ENCODE data around the gene PSME1.

PSME1 gene

GRCh38 chr14:24147761-24148428 is 11.9 kb downstream of the PSME1 start:
- DNase-seq: no peak

GRCh38 chr14:24149302-24149969 is 13.4 kb downstream of the PSME1 start:
- DNase-seq: no peak

DNA sequence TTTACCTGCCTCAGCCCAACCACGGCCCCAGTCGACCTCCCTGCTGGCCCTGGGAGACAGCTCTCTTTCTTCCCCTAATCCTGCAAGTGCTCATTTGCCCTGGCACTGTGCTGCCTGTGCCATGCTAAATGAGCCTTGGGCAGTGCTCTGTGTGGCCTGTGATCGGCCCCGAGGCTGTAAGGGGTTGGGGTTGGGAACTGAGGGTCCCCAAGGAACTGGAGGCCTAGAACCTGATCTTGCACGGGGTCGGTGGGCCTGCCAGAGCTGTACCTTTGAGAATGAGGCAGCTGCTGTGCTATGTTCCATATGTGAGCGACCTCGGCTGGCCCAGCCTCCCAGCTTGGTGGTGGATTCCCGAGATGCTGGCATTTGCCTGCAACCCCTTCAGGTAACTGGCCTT is 14.1 kb downstream of the PSME1 start:
- DNase-seq: no peak

DNA sequence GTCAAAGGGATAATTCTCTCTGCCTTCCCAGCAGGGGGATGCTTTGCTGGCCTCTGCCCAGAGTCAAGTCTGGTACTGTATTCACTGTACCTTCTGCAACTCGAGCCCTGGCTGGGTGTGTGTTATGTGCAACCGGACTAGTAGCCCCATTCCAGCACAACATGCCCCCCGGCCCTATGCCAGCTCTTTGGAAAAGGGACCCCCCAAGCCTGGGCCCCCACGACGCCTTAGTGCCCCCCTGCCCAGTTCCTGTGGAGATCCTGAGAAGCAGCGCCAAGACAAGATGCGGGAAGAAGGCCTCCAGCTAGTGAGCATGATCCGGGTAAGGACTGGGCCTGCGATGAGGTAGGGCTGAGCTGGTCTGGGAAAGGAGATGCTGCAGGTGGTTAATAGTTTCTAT is 14.6 kb downstream of the PSME1 start:
- no peak for DNase-seq

GRCh38 chr14:24150993-24151392 is 15.0 kb downstream of the PSME1 start:
- DNase-seq: no peak

- no peak for DNase-seq
Observed at GRCh38 chr14:24151404-24152080, 15.5 kb downstream of the PSME1 start.

DNA sequence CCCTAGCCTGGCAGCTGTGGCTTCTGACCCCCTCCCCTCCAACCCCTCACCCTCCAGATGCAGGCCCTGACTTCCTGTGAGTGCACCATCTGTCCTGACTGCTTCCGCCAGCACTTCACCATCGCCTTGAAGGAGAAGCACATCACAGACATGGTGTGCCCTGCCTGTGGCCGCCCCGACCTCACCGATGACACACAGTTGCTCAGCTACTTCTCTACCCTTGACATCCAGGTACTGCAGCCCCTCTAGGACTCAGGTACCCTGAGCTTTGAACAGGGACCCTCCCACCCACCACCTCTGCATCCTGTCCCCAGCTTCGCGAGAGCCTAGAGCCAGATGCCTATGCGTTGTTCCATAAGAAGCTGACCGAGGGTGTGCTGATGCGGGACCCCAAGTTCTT is 19.1 kb downstream of the PSME1 start:
- no peak for DNase-seq

GRCh38 chr14:24156840-24157239 is 20.8 kb downstream of the PSME1 start:
- DNase-seq: no peak

DNA sequence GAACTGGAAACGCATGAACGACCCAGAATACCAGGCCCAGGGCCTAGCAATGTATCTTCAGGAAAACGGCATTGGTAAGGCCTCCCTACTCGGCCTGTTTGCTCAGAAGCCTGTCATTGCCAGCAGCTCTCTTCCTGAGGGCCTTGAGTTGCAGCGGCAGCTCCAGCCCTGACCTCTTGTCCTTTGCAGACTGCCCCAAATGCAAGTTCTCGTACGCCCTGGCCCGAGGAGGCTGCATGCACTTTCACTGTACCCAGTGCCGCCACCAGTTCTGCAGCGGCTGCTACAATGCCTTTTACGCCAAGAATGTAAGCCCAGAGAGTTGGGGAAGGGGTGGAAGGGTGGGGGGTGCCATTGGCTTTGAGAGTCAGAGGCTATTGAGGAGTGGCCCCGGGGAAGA is 21.3 kb downstream of the PSME1 start:
- no peak for DNase-seq

DNA sequence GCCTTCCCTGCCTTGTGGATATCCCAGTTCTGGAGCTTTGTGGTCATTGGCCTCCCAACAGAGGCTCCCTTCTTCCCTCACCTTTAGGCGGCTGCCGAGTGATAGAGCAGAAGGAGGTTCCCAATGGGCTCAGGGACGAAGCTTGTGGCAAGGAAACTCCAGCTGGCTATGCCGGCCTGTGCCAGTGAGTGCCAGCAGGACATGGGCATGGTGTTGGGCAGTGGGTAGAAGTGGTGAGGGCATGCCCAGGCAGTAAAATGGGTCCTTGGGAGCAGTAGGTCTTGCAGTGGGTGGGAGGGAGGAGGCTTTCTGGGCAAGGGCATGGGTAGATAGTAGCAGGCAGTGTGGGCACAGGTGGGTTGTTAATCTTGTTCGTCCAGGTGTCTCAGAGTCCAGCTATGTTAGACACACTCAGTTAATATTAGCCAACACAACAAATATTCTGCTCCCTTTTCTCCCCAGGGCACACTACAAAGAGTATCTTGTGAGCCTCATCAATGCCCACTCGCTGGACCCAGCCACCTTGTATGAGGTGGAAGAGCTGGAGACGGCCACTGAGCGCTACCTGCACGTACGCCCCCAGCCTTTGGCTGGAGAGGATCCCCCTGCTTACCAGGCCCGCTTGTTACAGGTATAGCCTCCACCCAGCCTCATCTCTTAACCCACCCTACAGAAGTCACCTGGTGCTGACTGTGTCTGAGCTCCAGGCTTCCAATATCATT is 23.9 kb downstream of the PSME1 start:
- no peak for DNase-seq

GRCh38 chr14:24160499-24160849 is 24.5 kb downstream of the PSME1 start:
- no peak for DNase-seq

DNA sequence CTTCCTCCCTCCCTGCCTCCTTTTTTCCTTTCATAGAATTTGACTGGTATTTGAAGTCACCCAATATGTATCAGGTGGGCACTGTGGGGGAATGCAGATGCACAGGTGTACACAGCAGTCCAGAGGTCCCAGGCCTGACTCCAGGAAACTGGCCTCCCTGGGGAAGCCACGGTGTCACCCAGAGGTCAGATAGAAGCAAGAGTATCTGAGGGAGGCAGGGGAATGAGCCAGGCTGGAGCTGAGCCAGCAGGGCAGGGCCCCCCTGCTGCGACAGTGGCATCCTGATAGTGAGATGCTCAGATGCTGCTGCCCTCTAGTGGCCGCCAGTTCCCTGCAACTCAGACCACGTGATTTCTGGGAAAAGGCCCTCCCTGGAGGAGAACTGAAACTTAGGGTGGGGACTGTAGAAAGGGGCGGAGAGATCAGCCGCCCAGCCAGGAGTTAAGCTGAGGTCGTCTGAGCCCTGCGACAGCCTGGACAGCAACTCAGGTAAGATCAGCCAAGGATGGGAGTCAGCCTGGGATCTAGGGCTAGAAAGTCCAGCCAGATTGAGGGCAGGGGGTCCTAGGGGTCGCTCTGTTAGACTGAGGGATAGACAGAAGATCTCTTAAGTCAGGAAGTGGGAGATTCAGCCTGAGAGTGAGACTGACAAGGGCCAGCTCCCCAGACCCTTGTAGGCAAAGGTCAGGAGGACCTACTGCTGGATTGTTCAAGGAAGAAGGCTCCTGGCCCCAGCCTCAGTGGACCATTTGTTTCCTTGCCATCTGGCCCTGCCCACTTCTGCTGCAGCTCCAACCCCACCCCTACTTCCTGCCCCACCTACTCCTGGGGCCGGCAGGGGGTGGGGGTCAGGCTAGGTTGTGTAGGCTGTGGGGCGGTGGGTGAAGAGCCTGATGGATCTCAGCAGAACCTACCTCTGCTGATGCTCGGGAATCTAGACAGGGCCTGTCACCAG is 25.1 kb downstream of the PSME1 start, which contains the start of gene IRF9:
Gene IRF9, plus strand, starts transcription at position 416 of the 955 bp plus-strand sequence. CDS start 880 bp downstream, outside the sequence.
- DNase-seq: peak; percentile 98 to 99

DNA sequence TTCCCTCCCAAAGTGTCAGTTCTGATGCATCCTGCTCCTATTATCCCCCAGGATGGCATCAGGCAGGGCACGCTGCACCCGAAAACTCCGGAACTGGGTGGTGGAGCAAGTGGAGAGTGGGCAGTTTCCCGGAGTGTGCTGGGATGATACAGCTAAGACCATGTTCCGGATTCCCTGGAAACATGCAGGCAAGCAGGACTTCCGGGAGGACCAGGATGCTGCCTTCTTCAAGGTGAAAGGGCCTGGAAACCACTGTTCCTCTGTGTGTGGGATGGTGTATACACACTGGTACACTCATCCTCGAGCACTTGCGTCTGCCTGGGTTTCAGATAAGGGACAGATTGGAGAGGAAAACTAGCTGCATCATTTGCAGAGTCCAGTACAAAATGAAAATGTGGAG is 26.1 kb downstream of the PSME1 start:
- peak; percentile 26 to 44 for DNase-seq

DNA sequence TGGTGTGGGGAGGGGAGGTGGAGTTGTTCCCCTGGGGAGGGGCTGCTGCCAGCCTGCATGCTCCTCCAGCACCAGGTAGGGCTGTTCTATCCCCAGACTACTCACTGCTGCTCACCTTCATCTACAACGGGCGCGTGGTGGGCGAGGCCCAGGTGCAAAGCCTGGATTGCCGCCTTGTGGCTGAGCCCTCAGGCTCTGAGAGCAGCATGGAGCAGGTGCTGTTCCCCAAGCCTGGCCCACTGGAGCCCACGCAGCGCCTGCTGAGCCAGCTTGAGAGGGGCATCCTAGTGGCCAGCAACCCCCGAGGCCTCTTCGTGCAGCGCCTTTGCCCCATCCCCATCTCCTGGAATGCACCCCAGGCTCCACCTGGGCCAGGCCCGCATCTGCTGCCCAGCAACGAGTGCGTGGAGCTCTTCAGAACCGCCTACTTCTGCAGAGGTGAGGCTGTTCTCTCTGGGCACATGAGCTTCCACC is 28.6 kb downstream of the PSME1 start:
- DNase-seq: no peak

GRCh38 chr14:24165785-24166184 is 29.8 kb downstream of the PSME1 start:
- DNase-seq: no peak

- DNase-seq: no peak
Observed at GRCh38 chr14:24167469-24168114, 31.6 kb downstream of the PSME1 start.

DNA sequence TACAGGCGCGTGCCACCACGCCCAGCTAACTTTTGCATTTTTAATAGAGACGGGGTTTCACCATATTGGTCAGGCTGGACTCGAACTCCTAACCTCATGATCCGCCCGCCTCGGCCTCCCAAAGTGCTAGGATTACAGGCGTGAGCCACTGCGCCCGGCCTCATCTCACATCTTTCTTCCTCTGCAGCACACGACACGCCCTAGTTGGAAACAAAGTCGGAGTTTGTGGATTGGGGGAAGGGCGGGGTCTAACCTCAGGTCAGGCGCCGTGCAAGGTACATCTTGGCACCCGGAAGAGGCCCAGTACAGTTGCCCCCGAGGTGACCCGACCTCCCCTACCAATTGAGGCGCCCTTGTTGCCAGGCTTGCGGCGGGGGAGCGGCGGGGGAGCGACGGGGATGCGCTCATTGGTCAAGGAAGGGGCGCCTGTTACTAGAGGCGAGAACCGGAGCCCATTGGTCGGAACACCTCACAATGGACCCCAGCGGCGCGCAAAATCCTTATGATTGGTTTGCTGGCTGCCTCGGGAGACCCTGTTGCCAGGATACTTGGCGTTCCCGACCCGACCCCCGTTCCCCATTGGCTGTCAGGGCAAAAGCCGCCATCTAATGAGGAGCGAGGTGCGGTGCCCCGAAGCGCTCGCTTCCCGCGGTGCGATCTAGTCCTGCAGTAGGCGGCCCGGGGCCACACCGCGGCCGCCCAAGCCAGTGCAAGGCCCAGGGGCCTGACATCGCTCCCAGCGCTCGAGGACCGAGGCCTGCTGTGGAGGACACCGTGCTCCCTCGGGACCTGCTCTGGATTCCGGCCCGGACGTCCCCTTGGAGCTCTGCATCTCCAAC is 35.6 kb downstream of the PSME1 start, which contains the start of gene REC8:
Gene REC8, plus strand, starts transcription at position 659 of the 839 bp plus-strand sequence. CDS start 473 bp downstream, outside the sequence.
- DNase-seq: peak; percentile 67 to 73

DNA sequence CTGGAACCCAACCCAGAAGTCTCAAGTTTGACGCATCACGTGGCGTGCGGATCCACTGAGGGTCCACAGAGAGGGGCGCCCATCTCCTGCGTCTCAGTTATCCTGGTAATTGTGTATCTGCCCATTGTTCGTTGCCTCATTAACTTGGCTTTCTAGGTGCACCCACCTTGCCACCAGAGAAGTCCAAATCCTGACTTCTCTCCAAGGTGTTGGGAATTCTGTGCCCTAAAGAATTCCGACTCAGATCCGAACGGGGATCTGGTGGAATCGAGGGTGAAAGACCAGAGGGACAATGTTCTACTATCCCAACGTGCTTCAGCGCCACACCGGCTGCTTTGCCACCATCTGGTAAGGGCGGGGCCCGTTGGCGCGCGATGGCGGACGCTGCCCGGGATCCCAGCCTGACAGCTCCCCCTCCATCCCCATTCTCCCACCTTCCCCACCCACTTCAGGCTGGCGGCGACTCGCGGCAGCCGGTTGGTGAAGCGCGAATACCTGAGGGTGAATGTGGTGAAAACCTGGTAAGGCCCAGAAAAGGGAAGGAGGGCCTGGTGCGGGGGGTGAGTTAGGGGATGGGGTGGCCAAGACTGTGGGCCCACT is 36.4 kb downstream of the PSME1 start:
- no peak for DNase-seq

DNA sequence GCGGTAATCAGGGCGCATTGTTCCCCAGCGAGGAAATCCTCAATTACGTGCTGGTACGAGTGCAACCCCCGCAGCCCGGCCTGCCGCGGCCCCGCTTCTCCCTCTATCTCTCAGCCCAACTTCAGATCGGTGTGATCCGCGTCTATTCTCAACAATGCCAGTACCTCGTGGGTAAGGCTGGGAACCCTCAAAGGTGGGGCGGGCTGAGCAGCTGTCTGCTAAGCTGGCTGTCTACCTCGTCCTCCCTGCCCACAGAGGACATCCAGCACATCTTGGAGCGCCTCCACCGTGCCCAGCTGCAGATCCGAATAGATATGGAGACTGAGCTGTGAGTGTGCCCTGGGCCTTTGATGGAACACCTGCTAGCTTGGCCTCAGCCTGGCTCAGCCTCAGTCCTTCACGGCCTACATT is 36.9 kb downstream of the PSME1 start:
- no peak for DNase-seq

- DNase-seq: no peak
Observed at GRCh38 chr14:24176599-24176998, 40.6 kb downstream of the PSME1 start.

Measured in stimulated activated CD4-positive, alpha-beta T cell treated with anti-CD3 and anti-CD28 coated beads, Interleukin-2, amount 100 ng/mL, for 24 hours (primary cell).